ENCODE results near the gene HOXA11. TPM values are rescaled to one million over a fixed set of nuclear protein-coding genes. Genes with fewer than 3 reads are reported as not detected.

The HOXA11 gene
- total and polyA plus RNA-seq, 5 donors, result not detected

Small RNA genes lying within 50 kb of the gene (microRNA-seq; reads per million reads assigned to microRNA genes)
- gene MIR196B, result 5.0 to 11.2 reads per million in 2 donors

Other genes starting within 250 kb of the HOXA11 start
- under 1 TPM in 2 of 4 donors, not detected in 2; 0.15 to 0.29 TPM for gene HOXA1, start 89.2 kb downstream of the HOXA11 start, total RNA-seq
- gene HOXA1, start 89.2 kb downstream of the HOXA11 start, polyA plus RNA-seq, result 0.14 TPM
- under 1 TPM in 3 of 4 donors, not detected in 1; 0.12 to 0.60 (median 0.37) TPM for gene HOXA2, start 82.5 kb downstream of the HOXA11 start, total RNA-seq
- 0.36 TPM for gene HOXA2, start 82.5 kb downstream of the HOXA11 start, polyA plus RNA-seq
- 1 to 10 TPM in 2 of 4 donors, under 1 TPM in 2; 0.12 to 2.2 (median 1.1) TPM for gene HOXA4, start 54.5 kb downstream of the HOXA11 start, total RNA-seq
- gene HOXA4, start 54.5 kb downstream of the HOXA11 start, polyA plus RNA-seq, result 3.3 TPM
- gene HOXA5, start 41.6 kb downstream of the HOXA11 start, total RNA-seq, result under 1 TPM in 1 of 4 donors, not detected in 3; 0.17 TPM
- gene HOXA5, start 41.6 kb downstream of the HOXA11 start, polyA plus RNA-seq, result 0.43 TPM
- gene HOXA6, start 37.5 kb downstream of the HOXA11 start, total RNA-seq, result not detected
- gene HOXA6, start 37.5 kb downstream of the HOXA11 start, polyA plus RNA-seq, result not detected
- 1 to 10 TPM in 1 of 4 donors, under 1 TPM in 3; 0.28 to 1.3 (median 0.43) TPM for gene HOXA3, start 32.6 kb downstream of the HOXA11 start, total RNA-seq
- gene HOXA3, start 32.6 kb downstream of the HOXA11 start, polyA plus RNA-seq, result 1.0 TPM
- gene HOXA7, start 28.6 kb downstream of the HOXA11 start, total RNA-seq, result not detected
- 0.11 TPM for gene HOXA7, start 28.6 kb downstream of the HOXA11 start, polyA plus RNA-seq
- gene HOXA9, start 19.7 kb downstream of the HOXA11 start, total RNA-seq, result not detected
- not detected for gene HOXA9, start 19.7 kb downstream of the HOXA11 start, polyA plus RNA-seq
- gene HOXA10, start 10.9 kb downstream of the HOXA11 start, total RNA-seq, result not detected
- not detected for gene HOXA10, start 10.9 kb downstream of the HOXA11 start, polyA plus RNA-seq
- gene HOXA13, start 14.9 kb upstream of the HOXA11 start, total RNA-seq, result not detected
- gene HOXA13, start 14.9 kb upstream of the HOXA11 start, polyA plus RNA-seq, result not detected
- not detected for gene EVX1, start 57.6 kb upstream of the HOXA11 start, total RNA-seq
- 0.05 TPM for gene EVX1, start 57.6 kb upstream of the HOXA11 start, polyA plus RNA-seq